ENCODE data around the gene EDC4. TPM values are rescaled to one million over a fixed set of nuclear protein-coding genes. Genes with fewer than 3 reads are reported as not detected.

Gene EDC4
- total RNA-seq, 1 experiment from 2014 or later, result 48.8 TPM

- no peaks in the 10 kb centered on the region for H3K4me1 ChIP-seq (replicated peaks; ENCODE audit: insufficient read depth)
- ChIA-PET CTCF (no interaction called here), POLR2A (ENCODE audit: unreplicated experiment) (interaction anchor here (0.6 kb wide), 1 partner anchor 70 kb away, joined by 3 read pairs; no protein-coding TSS in a partner anchor)
- no peaks in the 10 kb centered on the region for H3K9me2 ChIP-seq (ENCODE audit: insufficient read depth)
- no TSS peak for BruUV-seq (replicated peaks)
- peaks cover 13% of the 10 kb centered on the region for H3K36me3 ChIP-seq (ENCODE audit: low read depth)
- H3K27ac ChIP-seq, result no peak overlapping the region
- H2AFZ ChIP-seq, result no peak overlapping the region
- no peak for TF ChIP-seq EZH2 (IDR thresholded peaks at IDR 0.05; ENCODE audit: low read depth)
- no peak for TF ChIP-seq CTCF (conservative IDR thresholded peaks at IDR 0.05)
- intact Hi-C loops (cut with micrococcal nuclease; ENCODE audit: unreplicated experiment), result no loop called here
- no peak overlapping the region for H3K4me2 ChIP-seq
- H3K4me3 ChIP-seq, result no peak overlapping the region
- no peaks in the 10 kb centered on the region for H4K20me1 ChIP-seq (ENCODE audit: insufficient read depth)
- H3K79me2 ChIP-seq (ENCODE audit: low read depth), result peaks cover 5% of the 10 kb centered on the region
- no peak for DNase-seq
- H3K9me3 ChIP-seq (ENCODE audit: insufficient read depth, low read depth), result no peaks in the 10 kb centered on the region
- no peaks in the 10 kb centered on the region for H3K27me3 ChIP-seq (ENCODE audit: insufficient read depth, low read depth)
- H3F3A ChIP-seq (ENCODE audit: insufficient read depth, low read depth), result no peaks in the 10 kb centered on the region; the same call in 1 of the 2 replicates
Observed at GRCh38 chr16:67880584-67880983, 7.7 kb downstream of the EDC4 start.

DNA sequence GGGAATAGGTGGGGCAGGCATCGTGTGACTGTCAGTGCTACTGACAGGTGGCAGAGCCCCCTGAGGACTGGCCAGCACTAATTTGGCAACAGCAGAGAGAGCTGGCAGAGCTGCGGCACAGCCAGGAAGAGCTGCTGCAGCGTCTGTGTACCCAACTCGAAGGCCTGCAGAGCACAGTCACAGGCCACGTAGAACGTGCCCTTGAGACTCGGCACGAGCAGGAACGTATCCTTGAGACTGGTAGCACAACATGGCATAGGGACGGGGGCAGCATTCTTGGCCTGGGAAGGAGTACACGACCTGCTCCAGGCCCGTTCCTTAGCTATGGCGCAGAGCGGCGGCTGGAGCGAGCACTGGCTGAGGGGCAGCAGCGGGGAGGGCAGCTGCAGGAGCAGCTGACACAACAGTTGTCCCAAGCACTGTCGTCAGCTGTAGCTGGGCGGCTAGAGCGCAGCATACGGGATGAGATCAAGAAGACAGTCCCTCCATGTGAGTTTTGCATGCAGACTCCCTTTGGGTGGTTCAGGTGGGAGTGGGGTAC lies 8.8 kb downstream of the EDC4 start:
- TF ChIP-seq EZH2 (IDR thresholded peaks at IDR 0.05; ENCODE audit: low read depth), result no peak
- no peak for TF ChIP-seq CTCF (conservative IDR thresholded peaks at IDR 0.05)
- H3K9me2 ChIP-seq (ENCODE audit: insufficient read depth), result no peaks in the 10 kb centered on the region
- peaks cover 13% of the 10 kb centered on the region for H3K36me3 ChIP-seq (ENCODE audit: low read depth)
- ChIA-PET CTCF (no interaction called here), POLR2A (ENCODE audit: unreplicated experiment) (no interaction called here)
- no peak for DNase-seq
- intact Hi-C loops (cut with micrococcal nuclease; ENCODE audit: unreplicated experiment), result loop anchor here (2.0 kb wide), 1 partner anchor 159 kb away; no protein-coding TSS in a partner anchor
- no peak overlapping the region for H3K4me2 ChIP-seq
- no peaks in the 10 kb centered on the region; the same call in 1 of the 2 replicates for H3F3A ChIP-seq (ENCODE audit: insufficient read depth, low read depth)
- no peak overlapping the region for H2AFZ ChIP-seq
- H4K20me1 ChIP-seq (ENCODE audit: insufficient read depth), result no peaks in the 10 kb centered on the region
- no peaks in the 10 kb centered on the region for H3K9me3 ChIP-seq (ENCODE audit: insufficient read depth, low read depth)
- H3K27ac ChIP-seq, result no peak overlapping the region
- H3K4me3 ChIP-seq, result no peak overlapping the region
- H3K79me2 ChIP-seq (ENCODE audit: low read depth), result no peaks in the 10 kb centered on the region
- H3K4me1 ChIP-seq (replicated peaks; ENCODE audit: insufficient read depth), result no peaks in the 10 kb centered on the region
- no peaks in the 10 kb centered on the region for H3K27me3 ChIP-seq (ENCODE audit: insufficient read depth, low read depth)
- BruUV-seq (replicated peaks), result no TSS peak

DNA sequence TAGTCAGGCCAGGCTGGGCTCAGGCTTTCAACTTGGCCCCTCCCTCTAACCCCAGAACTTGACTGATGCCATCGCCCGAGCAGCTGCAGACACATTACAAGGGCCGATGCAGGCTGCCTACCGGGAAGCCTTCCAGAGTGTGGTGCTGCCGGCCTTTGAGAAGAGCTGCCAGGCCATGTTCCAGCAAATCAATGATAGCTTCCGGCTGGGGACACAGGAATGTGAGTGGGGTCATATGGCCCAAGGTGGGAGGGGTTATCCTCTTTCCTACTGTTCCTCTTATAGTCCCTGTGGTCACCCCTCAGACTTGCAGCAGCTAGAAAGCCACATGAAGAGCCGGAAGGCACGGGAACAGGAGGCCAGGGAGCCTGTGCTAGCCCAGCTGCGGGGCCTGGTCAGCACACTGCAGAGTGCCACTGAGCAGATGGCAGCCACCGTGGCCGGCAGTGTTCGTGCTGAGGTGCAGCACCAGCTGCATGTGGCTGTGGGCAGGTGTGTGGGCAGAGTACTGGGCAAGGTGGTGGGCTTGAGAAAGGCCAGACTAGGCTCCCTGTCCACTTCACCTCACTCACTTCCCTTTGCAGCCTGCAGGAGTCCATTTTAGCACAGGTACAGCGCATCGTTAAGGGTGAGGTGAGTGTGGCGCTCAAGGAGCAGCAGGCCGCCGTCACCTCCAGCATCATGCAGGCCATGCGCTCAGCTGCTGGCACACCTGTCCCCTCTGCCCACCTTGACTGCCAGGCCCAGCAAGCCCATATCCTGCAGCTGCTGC lies 9.7 kb downstream of the EDC4 start:
- intact Hi-C loops (cut with micrococcal nuclease; ENCODE audit: unreplicated experiment), result loop anchor here (2.0 kb wide), 1 partner anchor 158 kb away; no protein-coding TSS in a partner anchor
- no peaks in the 10 kb centered on the region for H3K9me3 ChIP-seq (ENCODE audit: insufficient read depth, low read depth)
- H3K4me2 ChIP-seq, result no peak overlapping the region
- H3K4me1 ChIP-seq (replicated peaks; ENCODE audit: insufficient read depth), result no peaks in the 10 kb centered on the region
- no peak overlapping the region for H2AFZ ChIP-seq
- peaks cover 7% of the 10 kb centered on the region for H3K36me3 ChIP-seq (ENCODE audit: low read depth)
- no peaks in the 10 kb centered on the region for H3K79me2 ChIP-seq (ENCODE audit: low read depth)
- no peak overlapping the region for H3K4me3 ChIP-seq
- TF ChIP-seq CTCF (conservative IDR thresholded peaks at IDR 0.05) (no peak), EZH2 (IDR thresholded peaks at IDR 0.05; ENCODE audit: low read depth) (no peak)
- CTCF ChIA-PET, result interaction anchor here (2.1 kb wide), 1 partner anchor 50 kb away, joined by 5 read pairs; no protein-coding TSS in a partner anchor
- H3K27me3 ChIP-seq (ENCODE audit: insufficient read depth, low read depth), result no peaks in the 10 kb centered on the region
- no peak for DNase-seq
- BruUV-seq (replicated peaks), result no TSS peak
- H4K20me1 ChIP-seq (ENCODE audit: insufficient read depth), result no peaks in the 10 kb centered on the region
- POLR2A ChIA-PET (ENCODE audit: unreplicated experiment), result interaction anchor here (0.6 kb wide), 1 partner anchor 601 kb away, joined by 4 read pairs; no protein-coding TSS in a partner anchor
- H3K9me2 ChIP-seq (ENCODE audit: insufficient read depth), result no peaks in the 10 kb centered on the region
- H3F3A ChIP-seq (ENCODE audit: insufficient read depth, low read depth), result no peaks in the 10 kb centered on the region; the same call in 1 of the 2 replicates
- no peak overlapping the region for H3K27ac ChIP-seq
